HFF-Myc (cell line): ENCODE results near the gene NR3C2.
"Not testable (repeated sequence)": the region's sequence is repeated elsewhere in the genome, so short reads cannot be mapped to it uniquely, and the experiment has no call there.

Experiments
- DNase-seq: peaks from one replicate; pipeline ENCODE4 v3.0.0-alpha.2; 2011; ENCODE audit warnings: low read depth; ENCODE audit errors: extremely low read depth
- H3K4me3 ChIP-seq: replicated peaks from 2 replicates; pipeline ENCODE4 v1.5.1; 2011; ENCODE audit warnings: low read depth, mild to moderate bottlenecking, control low read depth, low read length
- TF ChIP-seq, protein P1 (sequence below): IDR thresholded peaks from 2 replicates; pipeline ENCODE4 v1.5.1; 2012; ENCODE audit warnings: mild to moderate bottlenecking, low read depth, low read length, control low read depth; ENCODE audit errors: missing control alignments

NR3C2 gene

DNA sequence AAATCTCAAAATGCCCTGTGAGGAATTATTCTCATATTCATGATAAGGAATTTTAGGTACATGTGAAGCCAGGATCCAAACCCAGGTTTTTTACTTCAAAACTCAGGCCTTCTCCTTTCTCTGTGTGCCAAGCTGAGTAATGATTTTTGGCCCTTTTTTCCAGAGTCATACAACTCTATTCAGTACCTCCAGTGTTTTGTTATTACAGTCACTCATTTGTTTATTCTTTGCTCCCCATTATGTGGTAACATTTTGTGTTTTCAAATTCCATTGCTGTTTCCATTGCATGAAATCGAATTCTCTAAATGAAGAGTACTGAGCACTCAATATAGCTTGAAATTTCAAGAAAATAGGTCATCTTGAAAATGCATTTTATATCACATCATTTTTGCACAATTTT lies 315.4 kb downstream of the NR3C2 start:
- no peak overlapping the region for H3K4me3 ChIP-seq
- TF ChIP-seq, protein P1, sequence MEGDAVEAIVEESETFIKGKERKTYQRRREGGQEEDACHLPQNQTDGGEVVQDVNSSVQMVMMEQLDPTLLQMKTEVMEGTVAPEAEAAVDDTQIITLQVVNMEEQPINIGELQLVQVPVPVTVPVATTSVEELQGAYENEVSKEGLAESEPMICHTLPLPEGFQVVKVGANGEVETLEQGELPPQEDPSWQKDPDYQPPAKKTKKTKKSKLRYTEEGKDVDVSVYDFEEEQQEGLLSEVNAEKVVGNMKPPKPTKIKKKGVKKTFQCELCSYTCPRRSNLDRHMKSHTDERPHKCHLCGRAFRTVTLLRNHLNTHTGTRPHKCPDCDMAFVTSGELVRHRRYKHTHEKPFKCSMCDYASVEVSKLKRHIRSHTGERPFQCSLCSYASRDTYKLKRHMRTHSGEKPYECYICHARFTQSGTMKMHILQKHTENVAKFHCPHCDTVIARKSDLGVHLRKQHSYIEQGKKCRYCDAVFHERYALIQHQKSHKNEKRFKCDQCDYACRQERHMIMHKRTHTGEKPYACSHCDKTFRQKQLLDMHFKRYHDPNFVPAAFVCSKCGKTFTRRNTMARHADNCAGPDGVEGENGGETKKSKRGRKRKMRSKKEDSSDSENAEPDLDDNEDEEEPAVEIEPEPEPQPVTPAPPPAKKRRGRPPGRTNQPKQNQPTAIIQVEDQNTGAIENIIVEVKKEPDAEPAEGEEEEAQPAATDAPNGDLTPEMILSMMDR, result no peak
- no peak for DNase-seq

DNA sequence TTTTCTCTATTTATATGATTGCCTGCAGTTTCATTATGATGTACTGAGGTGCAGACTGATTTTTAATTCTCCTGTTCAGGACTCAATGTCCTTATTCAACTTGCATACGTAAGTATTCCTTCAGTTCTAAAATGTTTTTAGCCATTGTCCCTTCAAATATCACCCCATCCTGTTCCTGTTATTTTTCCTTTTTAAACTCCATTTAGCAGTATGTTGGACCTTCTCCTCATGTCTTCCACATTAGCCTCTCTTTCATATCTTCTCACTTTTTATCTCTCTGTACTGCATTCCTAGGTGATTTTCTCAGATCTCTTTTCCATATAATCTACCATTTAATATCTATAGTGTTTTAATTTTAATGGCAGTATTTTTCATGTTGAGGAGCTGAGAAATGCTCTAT lies 317.7 kb downstream of the NR3C2 start:
- TF ChIP-seq, protein P1, result no peak
- no peak overlapping the region for H3K4me3 ChIP-seq

DNA sequence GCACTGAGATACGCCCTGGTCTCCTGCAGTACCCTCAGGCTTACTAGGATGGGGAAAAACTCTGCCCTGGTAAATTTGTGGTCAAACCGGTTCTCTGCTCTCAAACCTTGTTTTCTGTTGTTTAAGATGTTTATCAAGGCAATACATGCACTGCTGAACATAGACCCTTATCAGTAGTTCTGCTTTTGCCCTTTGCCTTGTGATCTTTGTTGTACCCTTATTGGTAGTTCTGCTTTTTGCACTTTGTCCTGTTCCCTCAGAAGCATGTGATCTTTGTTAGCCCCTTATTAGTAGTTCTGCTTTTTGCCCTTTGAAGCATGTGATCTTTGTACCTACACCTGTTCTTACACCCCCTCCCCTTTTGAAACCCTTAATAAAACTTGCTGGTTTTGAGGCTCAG lies 319.1 kb downstream of the NR3C2 start:
- H3K4me3 ChIP-seq, DNase-seq: not testable (repeated sequence)

More for the DNA sequence above, 317.7 kb downstream of the NR3C2 start:
- no peak for DNase-seq

DNA sequence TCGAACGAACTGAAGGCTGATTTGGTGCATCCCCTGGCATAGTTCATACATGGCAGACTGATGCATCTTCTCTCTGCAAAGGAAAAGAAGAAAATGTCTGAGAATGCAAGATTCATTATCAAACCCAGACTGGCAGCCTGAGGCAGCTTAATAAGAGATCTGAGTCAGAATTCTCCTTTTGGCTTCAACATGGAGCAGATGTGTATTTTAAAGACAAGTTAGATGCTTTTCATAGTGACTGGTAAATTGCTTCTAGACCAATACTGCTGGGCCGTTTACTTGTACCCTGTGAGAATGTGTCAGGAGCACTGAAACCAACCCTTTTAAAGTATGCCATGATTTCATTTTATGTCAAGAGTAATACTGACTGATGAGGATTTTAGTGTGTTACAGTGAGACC lies 322.0 kb downstream of the NR3C2 start:
- no peak for DNase-seq
- no peak overlapping the region for H3K4me3 ChIP-seq
- TF ChIP-seq, protein P1, result no peak

DNA sequence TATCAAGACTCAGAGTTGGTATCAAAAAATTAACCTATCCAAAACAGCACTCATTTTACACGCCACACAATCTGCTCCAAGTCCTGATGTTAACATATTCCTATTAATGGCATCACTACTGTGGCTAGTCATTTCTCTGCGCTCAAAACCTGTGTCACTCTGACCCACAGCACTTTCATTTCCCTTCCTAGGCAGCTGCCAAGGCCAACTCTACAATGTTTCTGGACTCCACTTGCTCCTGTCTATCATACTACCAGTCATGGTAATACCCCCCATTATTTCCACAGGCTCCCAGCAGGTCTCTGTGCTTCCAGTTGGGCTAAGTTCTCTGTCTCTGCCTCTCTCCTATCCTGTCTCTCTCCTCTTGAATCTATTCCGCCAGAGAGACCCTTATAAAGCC lies 323.6 kb downstream of the NR3C2 start:
- TF ChIP-seq, protein P1, result no peak
- H3K4me3 ChIP-seq, result no peak overlapping the region
- DNase-seq, result no peak

DNA sequence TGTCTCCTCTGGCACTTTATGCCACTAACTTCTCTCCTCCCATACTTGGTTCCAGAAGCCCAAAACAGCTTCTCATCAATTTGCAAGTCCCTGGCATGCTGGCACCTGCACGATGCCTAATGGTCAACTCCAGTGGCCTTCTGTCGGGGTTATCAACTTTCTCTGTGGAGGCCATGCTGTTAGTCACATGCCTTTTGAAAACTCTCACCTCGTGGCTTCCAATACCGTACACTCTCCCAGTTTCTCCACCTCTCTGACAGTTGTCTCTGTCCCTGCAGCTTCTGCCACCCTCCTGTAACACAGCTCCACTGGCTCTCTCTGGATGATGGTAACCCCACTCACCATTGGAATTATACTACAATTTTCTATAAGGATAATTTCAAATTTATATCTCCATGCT lies 324.0 kb downstream of the NR3C2 start:
- DNase-seq, result no peak
- TF ChIP-seq, protein P1, result no peak
- H3K4me3 ChIP-seq, result no peak overlapping the region

DNA sequence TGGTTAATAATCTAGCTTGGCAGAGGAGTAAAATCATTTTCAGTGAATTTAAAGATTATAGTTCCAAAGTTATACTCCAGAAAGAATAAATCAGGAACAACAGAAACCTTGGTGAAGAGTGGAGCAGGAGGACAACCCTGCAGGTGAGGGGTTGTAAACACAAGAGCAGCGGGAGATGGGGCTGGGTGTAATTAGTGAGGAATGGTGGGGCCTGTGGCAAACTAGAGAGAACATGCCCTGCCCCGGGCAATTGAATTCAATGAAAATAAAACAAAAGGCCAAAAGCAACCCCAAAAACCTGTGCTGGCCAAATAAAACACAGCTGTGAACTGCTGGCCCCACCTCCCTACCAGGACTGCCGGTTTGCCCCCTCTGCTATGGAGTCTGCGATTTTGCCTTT lies 325.2 kb downstream of the NR3C2 start:
- DNase-seq, result no peak
- no peak overlapping the region for H3K4me3 ChIP-seq
- TF ChIP-seq, protein P1, result no peak
